HG03045 (cell line): ENCODE data around the gene ZMIZ1.

ENCODE experiments used
- ATAC-seq: cut with Tn5 transposase; IDR thresholded peaks from one replicate; pipeline ENCODE4 v1.9.1; 2021; ENCODE audit warnings: mild to moderate bottlenecking, moderate library complexity; ENCODE audit not compliant: unreplicated experiment

The ZMIZ1 gene

DNA sequence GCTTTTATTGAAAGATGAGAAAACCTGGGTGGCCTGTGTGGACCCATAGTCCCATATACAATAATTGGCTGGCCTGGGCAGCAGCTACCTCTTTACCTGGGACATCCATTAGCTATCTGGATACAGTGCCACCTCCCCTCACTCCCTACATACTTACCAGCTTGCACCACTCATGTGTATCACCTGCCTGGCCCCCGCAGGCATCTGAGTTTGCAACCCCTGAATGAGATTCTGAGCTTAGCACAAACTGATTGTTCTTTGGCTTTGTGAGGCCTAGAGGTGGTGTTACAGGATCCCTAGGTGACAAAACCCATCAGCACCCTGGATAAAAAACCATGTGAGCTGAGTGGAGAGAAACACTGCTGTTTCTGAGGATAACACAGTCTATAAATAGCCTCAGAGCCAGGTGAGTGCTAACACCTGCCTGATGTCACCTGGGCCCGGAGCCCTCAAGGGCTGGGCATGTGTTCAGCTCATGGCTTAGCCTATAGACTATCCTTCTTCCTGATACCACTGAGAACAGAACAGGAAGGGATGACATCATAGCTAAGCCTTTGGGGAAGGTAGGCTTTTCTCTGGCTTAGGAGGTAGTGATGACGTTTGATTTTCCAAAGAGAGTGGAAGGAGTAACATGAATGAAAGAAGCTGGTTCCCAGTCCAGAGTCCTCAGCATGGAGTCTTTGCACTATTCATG is 275.9 kb downstream of the ZMIZ1 start:
- ATAC-seq, result no peak

DNA sequence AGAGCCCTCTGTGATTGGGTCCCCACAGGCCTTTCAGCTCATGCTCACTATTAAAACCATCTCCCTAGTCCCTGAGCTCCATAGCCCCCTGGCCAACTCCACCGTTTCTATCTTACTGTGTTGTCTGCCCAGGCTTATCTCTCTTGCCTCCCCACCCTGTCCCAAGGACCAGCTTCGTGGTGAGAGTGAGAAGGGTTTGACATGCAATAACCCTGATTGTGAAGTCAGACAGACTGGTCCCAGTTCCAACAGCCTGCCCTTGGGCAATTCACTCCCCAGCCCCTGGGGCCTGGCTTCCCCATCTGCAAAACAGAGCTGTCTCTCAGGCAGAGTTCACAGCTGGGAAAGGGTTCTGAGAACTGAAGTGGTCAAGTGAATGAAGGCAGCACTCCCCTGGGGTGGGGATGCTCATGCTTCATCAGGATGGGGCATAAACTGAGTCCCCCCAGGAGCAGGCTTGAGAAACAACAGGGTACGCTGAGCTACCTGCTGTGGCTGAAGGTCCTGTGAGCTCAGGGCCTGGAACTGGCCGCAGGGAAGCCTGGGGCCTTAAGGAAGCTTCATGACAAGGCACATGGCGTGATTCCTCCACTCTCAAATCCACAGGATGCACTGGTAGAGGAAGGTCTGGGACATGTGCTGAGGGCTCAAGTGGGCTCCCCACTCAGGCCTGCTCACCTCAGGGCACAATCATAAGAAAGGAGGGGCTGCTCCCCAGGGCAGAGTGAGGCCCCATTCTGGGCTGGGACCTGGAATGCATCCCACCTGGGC is 276.7 kb downstream of the ZMIZ1 start:
- ATAC-seq, result no peak

- ATAC-seq, result no peak
These were observed 277.2 kb downstream of the ZMIZ1 start for GRCh38 chr10:79346012-79346340.

GRCh38 chr10:79346388-79347225 is 277.8 kb downstream of the ZMIZ1 start:
- ATAC-seq, result no peak

DNA sequence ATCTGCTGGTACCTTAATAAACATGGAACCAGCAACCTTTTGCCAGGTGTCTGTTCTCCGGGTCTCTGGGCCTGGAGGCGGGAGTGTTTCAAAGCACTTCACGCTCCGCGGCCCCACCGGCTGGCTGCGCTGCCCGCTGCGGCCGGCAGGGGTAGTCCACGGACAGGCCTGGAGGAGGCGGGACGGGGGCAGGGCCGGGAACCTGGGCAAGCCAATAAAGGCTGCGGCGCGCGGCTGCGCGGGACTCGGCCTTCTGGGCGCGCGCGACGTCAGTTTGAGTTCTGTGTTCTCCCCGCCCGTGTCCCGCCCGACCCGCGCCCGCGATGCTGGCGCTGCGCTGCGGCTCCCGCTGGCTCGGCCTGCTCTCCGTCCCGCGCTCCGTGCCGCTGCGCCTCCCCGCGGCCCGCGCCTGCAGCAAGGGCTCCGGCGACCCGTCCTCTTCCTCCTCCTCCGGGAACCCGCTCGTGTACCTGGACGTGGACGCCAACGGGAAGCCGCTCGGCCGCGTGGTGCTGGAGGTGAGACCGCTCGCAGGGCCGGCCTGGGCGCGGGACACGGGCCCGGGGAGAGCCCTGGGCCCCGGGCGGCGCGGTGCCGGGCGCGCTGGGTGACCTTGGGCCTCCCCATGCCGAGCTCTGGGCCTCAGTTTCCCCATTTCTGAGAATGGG is 278.6 kb downstream of the ZMIZ1 start, which contains the start of gene PPIF:
Gene PPIF, plus strand, starts transcription at position 244 of the 668 bp plus-strand sequence. Its CDS starts 80 bp downstream, at position 324.
- ATAC-seq, result peak; percentile 71

DNA sequence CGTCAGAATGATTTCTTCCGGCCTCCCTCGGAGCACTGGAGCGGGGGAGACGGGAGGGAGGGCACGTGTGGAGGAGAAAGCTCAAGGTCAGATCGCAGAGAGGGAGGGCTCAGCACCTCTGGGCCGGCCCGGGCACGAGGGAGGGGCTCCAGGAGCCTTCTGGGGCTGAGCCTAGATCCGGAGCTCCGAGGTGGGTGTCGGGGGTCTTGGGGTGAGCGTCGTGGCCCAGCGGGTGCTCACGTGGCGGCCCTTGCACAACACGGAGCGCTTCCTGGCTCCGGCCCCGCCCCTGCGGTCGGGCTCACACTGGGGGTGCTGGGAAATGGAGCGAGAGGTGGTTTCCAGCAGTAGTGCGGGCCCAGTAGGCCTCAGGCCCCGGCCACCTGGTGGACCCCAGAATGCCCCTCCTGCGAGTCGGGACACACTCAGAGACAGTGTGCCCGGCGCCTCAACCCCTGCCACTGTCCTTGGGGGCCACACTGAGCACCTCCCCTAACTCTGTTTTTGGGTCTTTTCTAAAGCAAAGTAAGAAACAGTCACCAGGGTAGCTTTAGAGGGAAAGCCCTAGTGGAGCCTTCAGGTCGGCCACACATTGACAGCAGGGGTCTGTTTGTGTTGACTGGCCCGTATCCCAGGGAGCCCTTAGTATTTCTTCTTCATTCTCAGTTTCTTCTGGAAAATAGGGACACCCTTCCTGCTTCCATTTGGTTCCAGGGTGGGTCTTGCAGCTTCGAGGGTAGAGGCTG is 279.3 kb downstream of the ZMIZ1 start:
- peak; percentile 80 for ATAC-seq

DNA sequence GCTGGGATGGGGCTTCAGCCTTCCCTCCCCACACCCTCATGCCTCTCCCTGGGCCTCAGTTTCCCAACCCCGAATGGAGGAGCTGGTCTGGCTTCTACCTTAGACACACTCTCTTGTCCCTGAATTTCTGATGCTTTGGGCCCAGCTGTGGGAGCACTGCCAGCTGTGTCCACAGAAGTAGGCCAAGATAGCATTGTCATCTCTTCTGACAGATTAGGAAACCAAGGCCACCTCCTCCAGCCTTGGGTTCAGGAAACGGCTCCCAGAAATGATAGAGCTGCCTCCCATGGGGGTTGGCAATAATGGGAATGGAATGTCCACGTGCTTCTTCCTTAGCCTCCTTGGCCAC is 279.8 kb downstream of the ZMIZ1 start:
- no peak for ATAC-seq

DNA sequence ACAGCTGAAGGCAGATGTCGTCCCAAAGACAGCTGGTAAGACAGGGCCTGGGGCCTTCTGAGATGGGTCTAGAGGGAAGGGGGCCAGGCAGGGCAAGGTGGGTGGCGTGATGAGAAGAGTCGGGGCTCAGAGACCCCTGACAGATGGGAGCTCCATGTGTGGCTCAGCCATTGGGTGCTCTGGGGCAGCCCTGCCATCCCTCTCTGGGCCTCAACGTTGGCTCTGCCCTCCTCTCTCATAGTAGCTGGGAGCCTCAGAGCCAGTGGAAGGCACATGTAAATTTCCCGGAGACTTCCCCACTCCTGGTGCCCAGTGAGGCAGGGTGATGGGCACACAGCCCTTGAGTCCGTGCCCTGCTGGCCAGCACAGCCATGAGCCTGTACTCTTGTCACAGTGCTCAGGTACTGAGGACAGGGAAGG is 280.3 kb downstream of the ZMIZ1 start:
- no peak for ATAC-seq

DNA sequence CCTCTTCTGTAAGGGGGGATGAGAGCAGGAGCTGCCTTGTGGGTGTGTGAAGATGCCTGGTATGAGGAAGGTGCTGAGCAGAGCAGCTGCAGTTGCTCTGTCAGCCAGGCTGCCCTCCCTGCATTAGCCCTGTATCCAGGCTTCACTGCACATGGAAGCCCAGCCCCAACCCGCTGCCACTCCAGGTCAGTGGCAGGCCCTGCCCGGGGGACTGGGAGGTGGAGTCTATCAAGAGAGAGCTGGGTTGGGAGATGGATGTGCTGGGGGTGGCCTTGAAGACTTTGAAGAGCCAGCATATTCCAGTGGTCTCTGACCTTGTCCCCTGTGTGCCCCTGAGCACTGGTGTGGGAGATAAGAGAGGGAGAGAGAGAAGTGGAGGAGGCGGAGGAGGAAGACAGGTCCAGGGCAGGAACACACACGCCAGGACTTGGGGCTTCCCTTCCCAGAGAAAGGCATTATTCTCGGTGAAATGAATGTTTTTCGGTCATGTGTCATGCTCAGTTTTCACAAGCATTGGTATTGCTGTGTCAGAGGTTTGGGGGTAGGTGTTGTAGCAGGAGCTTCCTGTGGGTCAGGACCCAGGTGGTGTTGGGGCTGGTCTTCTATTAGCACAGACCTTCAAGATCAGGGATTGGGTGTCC is 281.1 kb downstream of the ZMIZ1 start:
- ATAC-seq, result no peak

GRCh38 chr10:79350407-79351154 is 281.8 kb downstream of the ZMIZ1 start:
- ATAC-seq, result no peak

DNA sequence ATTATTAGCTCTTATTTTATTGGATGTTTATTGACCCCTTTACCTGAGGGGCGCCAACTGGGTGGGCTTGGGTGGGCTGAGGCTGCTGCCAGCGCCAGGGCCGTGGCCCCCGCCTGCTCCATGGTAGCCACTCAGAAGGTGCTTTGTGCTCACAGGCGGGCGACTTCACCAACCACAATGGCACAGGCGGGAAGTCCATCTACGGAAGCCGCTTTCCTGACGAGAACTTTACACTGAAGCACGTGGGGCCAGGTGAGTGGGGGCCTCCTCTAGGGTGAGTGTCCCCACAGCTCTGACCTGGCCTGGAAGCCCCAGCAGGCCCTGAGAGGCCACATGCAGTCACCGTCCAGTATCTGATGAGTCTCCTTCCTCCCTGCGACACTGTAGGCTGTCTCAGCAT is 282.6 kb downstream of the ZMIZ1 start:
- no peak for ATAC-seq

DNA sequence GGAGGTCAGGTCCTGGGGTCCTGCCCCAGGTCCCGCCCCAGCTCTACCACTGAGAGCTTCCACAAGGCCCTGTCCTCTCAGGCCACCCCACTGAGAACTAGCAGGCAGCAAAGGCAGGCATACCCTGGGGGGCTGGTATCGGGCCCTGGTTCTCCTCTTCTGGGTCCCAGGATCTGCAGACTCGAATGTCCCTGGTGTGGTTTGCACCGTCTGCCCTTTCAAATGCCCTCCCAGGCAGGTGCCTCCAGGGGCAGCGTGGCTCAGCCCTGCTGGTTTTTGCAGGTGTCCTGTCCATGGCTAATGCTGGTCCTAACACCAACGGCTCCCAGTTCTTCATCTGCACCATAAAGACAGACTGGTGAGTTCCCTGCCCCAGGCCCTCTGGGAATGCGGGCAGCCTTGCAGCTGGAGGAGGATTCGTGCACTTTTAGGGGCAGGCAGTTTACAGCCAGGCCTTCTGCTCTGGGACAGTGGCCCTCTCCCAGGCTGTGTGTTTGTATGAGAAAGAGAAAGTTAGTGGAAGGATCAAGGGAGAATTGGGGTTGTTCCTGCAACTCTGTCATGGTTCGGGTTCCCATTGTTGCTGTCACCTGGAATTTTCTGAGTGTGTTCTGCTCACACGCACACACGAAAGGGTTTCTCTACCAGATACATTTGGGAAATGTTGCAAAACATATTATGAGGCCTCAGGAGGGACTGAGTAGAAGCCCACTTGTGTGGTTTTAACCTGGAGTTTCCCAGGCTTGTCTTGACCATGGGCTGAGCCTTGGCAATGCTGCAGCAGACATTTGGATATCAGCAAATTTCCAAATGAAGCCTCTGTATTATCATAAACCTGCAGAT is 283.5 kb downstream of the ZMIZ1 start:
- ATAC-seq, result no peak

GRCh38 chr10:79353000-79353406 is 284.2 kb downstream of the ZMIZ1 start:
- ATAC-seq, result no peak

GRCh38 chr10:79353726-79354125 is 285.0 kb downstream of the ZMIZ1 start:
- ATAC-seq, result no peak

GRCh38 chr10:79354141-79354540 is 285.4 kb downstream of the ZMIZ1 start:
- ATAC-seq, result no peak

- no peak for ATAC-seq
These were observed 285.8 kb downstream of the ZMIZ1 start for GRCh38 chr10:79354615-79355014.

- ATAC-seq, result no peak
These were observed 286.8 kb downstream of the ZMIZ1 start for GRCh38 chr10:79355420-79356017.

DNA sequence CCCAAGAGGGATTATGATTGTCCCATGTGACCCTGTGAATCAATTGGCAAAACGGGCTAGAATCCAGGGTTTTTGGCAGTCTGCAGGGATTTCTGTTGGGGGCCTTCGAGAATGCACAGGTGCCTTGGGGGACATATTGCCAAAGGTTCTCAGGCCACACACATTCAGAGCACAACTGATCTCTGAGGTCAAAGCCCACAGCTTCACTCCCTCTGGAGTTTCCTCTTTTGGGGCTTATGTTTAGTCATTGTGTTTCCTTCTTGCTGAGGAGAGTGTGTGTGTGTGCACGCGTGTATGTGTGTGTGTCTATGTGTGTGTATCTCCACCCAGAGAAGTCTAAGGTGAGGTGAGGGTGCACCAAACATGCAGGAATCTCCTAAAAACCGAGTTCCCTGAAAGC is 287.3 kb downstream of the ZMIZ1 start:
- ATAC-seq, result no peak
